Esophagus muscularis mucosa (tissue), 4 donors: Measurements from ENCODE around the gene DPP7.

ENCODE experiments used
- CTCF ChIP-seq, 3 experiments: fragments of 200-600 bp in 2 of 3; fragments of 450-650 bp in 1 of 3; sonication (generic) in 2 of 3; IDR thresholded peaks; one replicate each; pipeline ENCODE4 v1.5.1; 2017 to 2019; ENCODE audit warnings: antibody characterized with exemption in 3 of 3, mild to moderate bottlenecking in 2 of 3, moderate library complexity in 1 of 3
- EP300 ChIP-seq: sonication (generic); formaldehyde crosslinking; IDR thresholded peaks from one replicate; pipeline ENCODE4 v1.6.1; 2017; ENCODE audit warnings: antibody characterized with exemption
- POLR2A ChIP-seq: fragments of 450-650 bp; IDR thresholded peaks from one replicate; pipeline ENCODE4 v1.6.1; 2017; ENCODE audit warnings: antibody characterized with exemption, moderate library complexity, mild to moderate bottlenecking, low read depth
- POLR2AphosphoS5 ChIP-seq, 2 donors: sonication (generic); formaldehyde crosslinking; IDR thresholded peaks; one replicate each; pipeline ENCODE4 v1.6.1; 2017; ENCODE audit warnings: antibody characterized with exemption in 2 of 2

- TF ChIP-seq POLR2AphosphoS5 (IDR thresholded peaks at IDR 0.05) (no peak), CTCF (IDR thresholded peaks at IDR 0.05) (no peak), POLR2A (no peak), EP300 (no peak)
Measured at GRCh38 chr9:137149363-137149762, 34.8 kb upstream of the DPP7 start.
